SK-N-SH (cell line): ENCODE data around the gene AGRN. TPM values are rescaled to one million over a fixed set of nuclear protein-coding genes. Genes with fewer than 3 reads are reported as not detected.
"Not testable (repeated sequence)": the region's sequence is repeated elsewhere in the genome, so short reads cannot be mapped to it uniquely, and the experiment has no call there.

Source experiments
- CTCF ChIA-PET: fragments of 300-600, 350-600 bp; formaldehyde crosslinking; extraction: SDS; loops from one replicate; lab custom pipeline; 2021; lab: Yijun Ruan, JAX
- POLR2A ChIA-PET: fragments of 350-600 bp; sonication (Branson Sonifier 250); formaldehyde crosslinking; extraction: SDS; loops from one replicate; lab custom pipeline; 2020; ENCODE audit warnings: antibody characterized with exemption, inconsistent platforms; lab: Yijun Ruan, JAX
- DNase-seq: peaks from one replicate; pipeline ENCODE4 v3.0.0; 2012
- H2AFZ ChIP-seq: fragments of 200-600 bp; sonication (generic); 2 replicates; pipeline ENCODE4 v1.8.1; 2016; ENCODE audit warnings: antibody characterized with exemption, mild to moderate bottlenecking, low read depth
- H3F3A ChIP-seq: fragments of 200-600 bp; sonication (generic); replicated peaks from 2 replicates; pipeline ENCODE3; 2016; ENCODE audit warnings: antibody characterized with exemption, mild to moderate bottlenecking; ENCODE audit not compliant: insufficient read depth
- H3K27ac ChIP-seq, 2 experiments: fragments of 200-500 bp in 1 of 2; fragments of 200-600 bp in 1 of 2; sonication (Bioruptor generic) in 1 of 2; sonication (generic), shearing (Covaris generic) in 1 of 2; 2 replicates each; pipeline versions ENCODE4 v1.5.1 to v1.6.1; 2014 to 2016; ENCODE audit warnings: low read depth in 2 of 2, inconsistent platforms in 1 of 2, low read length in 1 of 2, mild to moderate bottlenecking in 1 of 2, mixed read lengths in 1 of 2
- H3K27me3 ChIP-seq: fragments of 200-600 bp; sonication (generic), shearing (Covaris generic); 2 replicates; pipeline ENCODE4 v1.6.1; 2016; ENCODE audit warnings: mixed run types; ENCODE audit not compliant: insufficient read depth
- H3K36me3 ChIP-seq, 2 experiments: fragments of 200-500 bp in 1 of 2; fragments of 200-600 bp in 1 of 2; sonication (Bioruptor generic) in 1 of 2; sonication (generic) in 1 of 2; replicated peaks in 1 of 2; 2 replicates each; pipeline versions ENCODE3 to v1.5.1; 2014 to 2016; ENCODE audit warnings: low read length in 1 of 2, mild to moderate bottlenecking in 1 of 2; ENCODE audit not compliant: insufficient read depth in 2 of 2, control insufficient read depth in 1 of 2
- H3K4me1 ChIP-seq, 2 experiments: fragments of 200-500 bp in 1 of 2; fragments of 200-600 bp in 1 of 2; sonication (Bioruptor generic) in 1 of 2; sonication (generic), shearing (Covaris generic) in 1 of 2; 2 replicates each; pipeline versions ENCODE4 v1.5.1 to v1.6.1; 2014 to 2016; ENCODE audit warnings: low read depth in 1 of 2, low read length in 1 of 2, mixed run types in 1 of 2; ENCODE audit not compliant: insufficient read depth in 2 of 2, control insufficient read depth in 1 of 2
- H3K4me2 ChIP-seq: fragments of 200-600 bp; sonication (generic), shearing (Covaris generic); 2 replicates; pipeline ENCODE4 v1.6.1; 2017; ENCODE audit warnings: mixed run types
- H3K4me3 ChIP-seq, 2 experiments: fragments of 200-500 bp in 1 of 2; fragments of 200-600 bp in 1 of 2; sonication (Bioruptor generic) in 1 of 2; sonication (generic), shearing (Covaris generic) in 1 of 2; 2 replicates each; pipeline versions ENCODE4 v1.5.1 to v1.8.1; 2014 to 2016; ENCODE audit warnings: low read depth in 2 of 2, inconsistent platforms in 1 of 2, low read length in 1 of 2, mild to moderate bottlenecking in 1 of 2, mixed read lengths in 1 of 2, moderate library complexity in 1 of 2
- H3K79me2 ChIP-seq: fragments of 200-600 bp; sonication (generic); 2 replicates; pipeline ENCODE4 v1.8.1; 2017; ENCODE audit warnings: mild to moderate bottlenecking; ENCODE audit not compliant: insufficient read depth
- H3K9ac ChIP-seq: fragments of 200-600 bp; sonication (generic); 2 replicates; pipeline ENCODE4 v1.6.1; 2017; ENCODE audit warnings: mixed run types
- H3K9me2 ChIP-seq: fragments of 200-600 bp; sonication (generic); 2 replicates; pipeline ENCODE4 v1.6.1; 2017; ENCODE audit warnings: mixed run types
- H3K9me3 ChIP-seq: fragments of 200-600 bp; sonication (generic); 2 replicates; pipeline ENCODE4 v1.6.1; 2017; ENCODE audit warnings: mixed run types, mild to moderate bottlenecking, moderate library complexity
- H4K20me1 ChIP-seq: fragments of 200-600 bp; sonication (generic); 2 replicates; pipeline ENCODE4 v1.6.1; 2017; ENCODE audit warnings: mild to moderate bottlenecking, mixed run types; ENCODE audit not compliant: insufficient read depth
- ELF1 ChIP-seq: IDR thresholded peaks from 2 replicates; pipeline ENCODE4 v1.4.0; 2012
- FOSL2 ChIP-seq: IDR thresholded peaks from 2 replicates; pipeline ENCODE4 v1.4.0; 2012; ENCODE audit warnings: low read depth, mild to moderate bottlenecking, moderate library complexity, borderline replicate concordance
- JUND ChIP-seq: IDR thresholded peaks from 2 replicates; pipeline ENCODE4 v1.4.0; 2012
- RCOR1 ChIP-seq: fragments of 150-350 bp; IDR thresholded peaks from 2 replicates; pipeline ENCODE4 v1.6.1; 2017; ENCODE audit warnings: antibody characterized with exemption, low read length
- SMC3 ChIP-seq: IDR thresholded peaks from 2 replicates; pipeline ENCODE4 v1.6.1; 2012; ENCODE audit warnings: low read depth, low read length, improper control_type of control experiment
- TCF12 ChIP-seq: IDR thresholded peaks from 2 replicates; pipeline ENCODE4 v1.4.0; 2012
- TEAD4 ChIP-seq: IDR thresholded peaks from 2 replicates; pipeline ENCODE4 v1.4.0; 2012; ENCODE audit warnings: mild to moderate bottlenecking, borderline replicate concordance; ENCODE audit not compliant: insufficient read depth
- USF1 ChIP-seq: IDR thresholded peaks from 2 replicates; pipeline ENCODE4 v1.4.0; 2012; ENCODE audit warnings: low read depth, borderline replicate concordance
- USF2 ChIP-seq: fragments of 150-350 bp; IDR thresholded peaks from 2 replicates; pipeline ENCODE4 v1.6.1; 2017; ENCODE audit warnings: antibody characterized with exemption, low read length, low read depth, borderline replicate concordance
- WGBS: methylation state at CpG from one replicate; pipeline ENCODE4 v1.1.6; 2017; ENCODE audit warnings: low lambda C conversion rate; 5-methylcytosine and 5-hydroxymethylcytosine counted together
- polyA plus RNA-seq, 3 experiments: library from polyadenylated mRNA; depleted of rRNA; stranded (reverse); fragments of >200 nt; gene quantifications; 2 replicates each; pipeline ENCODE4 v1.2.3, GENCODE V29; 2012

The AGRN gene
- polyA plus RNA-seq, 1 of the 3 experiments (the other 2 are of a cell fraction), result 31.6 TPM

GRCh38 chr1:1011396-1011949 lies 8.4 kb upstream of the AGRN start:
- DNase-seq, result no peak
- Histone ChIP-seq H3K27ac (no peak overlapping the region), H3K4me3 (no peak overlapping the region), H3K9me2 (no peaks in the 10 kb centered on the region), H3K9ac (no peak overlapping the region), H3F3A (no peaks in the 10 kb centered on the region), H3K36me3 (no peaks in the 10 kb centered on the region), H3K4me2 (no peak overlapping the region), H3K27me3 (no peaks in the 10 kb centered on the region), H2AFZ (no peak overlapping the region), H3K9me3 (no peaks in the 10 kb centered on the region), H3K4me1 (peaks cover 0 to 12% of the 10 kb centered on the region in 2 experiments; a peak in 1 of 4 replicates), H3K79me2 (no peaks in the 10 kb centered on the region), H4K20me1 (no peaks in the 10 kb centered on the region)
- CTCF ChIA-PET, result interaction anchor here (2.2 kb wide), 1 partner anchor 10 kb away, joined by 11 read pairs; no protein-coding TSS in a partner anchor
- 79% methylated on average over 14 of the region's 14 CpGs for WGBS
- TF ChIP-seq SMC3 (no peak), USF2 (no peak), TEAD4 (no peak), TCF12 (no peak), FOSL2 (no peak), RCOR1 (no peak), ELF1 (no peak), JUND (no peak), USF1 (no peak)
- POLR2A ChIA-PET, result no interaction called here

DNA sequence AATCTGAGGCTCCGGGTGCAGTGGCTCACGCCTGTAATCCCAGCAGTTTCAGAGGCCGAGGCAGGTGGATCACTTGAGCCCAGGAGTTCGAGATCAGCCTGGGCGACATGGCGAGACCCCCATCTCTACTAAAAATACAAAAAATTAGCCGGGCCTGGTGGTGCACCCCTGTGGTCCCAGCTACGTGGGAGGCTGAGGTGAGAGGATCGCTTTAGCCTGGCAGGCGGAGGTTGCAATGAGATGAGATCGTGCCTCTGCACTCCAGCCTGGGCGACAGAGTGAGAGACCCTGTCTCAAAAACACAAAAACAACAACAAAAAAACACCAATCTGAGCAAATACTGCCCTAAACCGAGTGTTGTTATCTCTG lies 7.2 kb upstream of the AGRN start:
- Histone ChIP-seq H3K27ac (peak overlapping the region in 1 of 2 experiments; percentile 70; a peak in 2 of 4 replicates), H3K4me2 (peak overlapping the region; percentile 70), H2AFZ (peak overlapping the region; percentile 89), H3K9ac (peak overlapping the region; percentile 49; the same call in 1 of the 2 replicates), H3K4me3 (peak overlapping the region; percentile 45 to 52; a peak in 2 of 4 replicates)
- H3K4me1 ChIP-seq, H3K79me2 ChIP-seq, DNase-seq, H3K36me3 ChIP-seq, H3F3A ChIP-seq, H3K9me3 ChIP-seq, H4K20me1 ChIP-seq, POLR2A ChIA-PET, H3K9me2 ChIP-seq, H3K27me3 ChIP-seq: not testable (repeated sequence)
- WGBS, result 87% methylated on average over 12 of the region's 13 CpGs
- CTCF ChIA-PET, result interaction anchor here (0.7 to 6.1 kb wide), 5 partner anchors 11 to 47 kb away, joined by 3 to 38 read pairs (median 4); no protein-coding TSS in a partner anchor
